ENCODE measurements around the gene CUL7.
"Not testable (repeated sequence)": the region's sequence is repeated elsewhere in the genome, so short reads cannot be mapped to it uniquely, and the experiment has no call there.

Gene CUL7

DNA sequence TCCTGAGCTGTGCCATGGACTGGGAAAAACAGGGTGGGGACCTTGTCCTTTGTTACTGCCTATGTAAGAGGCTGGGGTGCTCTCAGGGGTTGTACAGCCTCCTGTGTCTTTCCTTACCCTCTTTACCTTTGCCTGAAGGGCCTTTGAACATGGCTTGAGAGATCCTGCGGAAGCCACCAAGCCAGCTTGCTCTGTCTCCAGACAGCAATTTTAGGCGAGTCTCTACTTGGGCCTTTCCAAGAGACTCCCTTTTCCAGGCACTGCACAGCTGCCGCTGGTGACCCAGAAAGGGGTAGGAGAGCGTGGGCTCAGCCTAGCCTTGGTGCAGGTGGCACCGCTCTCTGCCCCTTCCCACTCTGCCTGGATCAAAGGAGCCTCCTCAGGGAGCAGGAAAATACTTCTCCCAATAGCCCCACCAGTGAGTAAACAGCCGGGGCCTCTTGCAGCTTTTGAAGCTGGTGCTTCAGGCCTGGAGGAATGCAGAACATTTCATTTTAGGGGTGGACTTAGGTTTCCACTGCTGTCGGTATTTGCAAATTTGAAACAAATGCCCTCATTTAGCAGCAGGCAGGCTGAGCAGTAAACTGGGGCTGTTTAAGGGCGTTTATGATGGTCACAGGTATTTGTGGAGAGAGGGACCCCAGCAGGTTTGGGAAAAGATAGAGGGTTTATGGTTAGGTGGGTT lies 36.4 kb upstream of the CUL7 start:
- Histone ChIP-seq H3K36me3 (ENCODE audit: insufficient read depth, low read depth, low read length) (no peaks in the 10 kb centered on the region), H3K4me1 (ENCODE audit: insufficient read depth, low read length) (peaks cover 37% of the 10 kb centered on the region), H3K27ac (ENCODE audit: low read length) (peak overlapping the region; percentile 80), H3K27me3 (ENCODE audit: insufficient read depth, low read length) (no peaks in the 10 kb centered on the region), H3K9me3 (ENCODE audit: insufficient read depth, low read depth, low read length) (no peaks in the 10 kb centered on the region), H3K4me3 (ENCODE audit: low read length) (peak overlapping the region; percentile 34), H3K9ac (ENCODE audit: low read depth, low read length) (peak overlapping the region; percentile 73)

DNA sequence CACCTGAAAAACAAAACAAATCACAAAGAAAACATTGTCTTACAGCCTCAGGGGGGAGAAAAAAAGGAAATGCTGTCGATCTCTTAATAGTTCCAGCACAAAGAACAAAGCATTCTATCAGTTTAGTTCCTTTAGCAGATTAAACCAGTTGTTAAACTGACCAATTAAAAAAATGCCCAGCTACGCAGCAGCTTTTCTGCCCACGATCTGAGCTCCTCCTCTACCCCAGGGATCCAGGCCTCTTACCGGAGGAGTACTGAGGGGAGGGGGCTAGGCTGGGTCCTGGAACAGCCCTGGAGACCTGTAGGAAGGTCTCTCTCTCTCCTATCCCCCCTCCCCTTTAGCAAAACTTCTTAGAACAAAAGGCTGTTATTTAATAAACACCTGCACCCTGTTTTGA lies 35.8 kb upstream of the CUL7 start:
- H3K36me3 ChIP-seq (ENCODE audit: insufficient read depth, low read depth, low read length), result no peaks in the 10 kb centered on the region
- peak overlapping the region; percentile 34 for H3K4me3 ChIP-seq (ENCODE audit: low read length)
- H3K27ac ChIP-seq (ENCODE audit: low read length), result peak overlapping the region; percentile 80
- peak overlapping the region; percentile 73; the same call in 1 of the 2 replicates for H3K9ac ChIP-seq (ENCODE audit: low read depth, low read length)
- H3K4me1 ChIP-seq (ENCODE audit: insufficient read depth, low read length), result peaks cover 37% of the 10 kb centered on the region
- H3K9me3 ChIP-seq (ENCODE audit: insufficient read depth, low read depth, low read length), result no peaks in the 10 kb centered on the region
- H3K27me3 ChIP-seq (ENCODE audit: insufficient read depth, low read length), result no peaks in the 10 kb centered on the region

DNA sequence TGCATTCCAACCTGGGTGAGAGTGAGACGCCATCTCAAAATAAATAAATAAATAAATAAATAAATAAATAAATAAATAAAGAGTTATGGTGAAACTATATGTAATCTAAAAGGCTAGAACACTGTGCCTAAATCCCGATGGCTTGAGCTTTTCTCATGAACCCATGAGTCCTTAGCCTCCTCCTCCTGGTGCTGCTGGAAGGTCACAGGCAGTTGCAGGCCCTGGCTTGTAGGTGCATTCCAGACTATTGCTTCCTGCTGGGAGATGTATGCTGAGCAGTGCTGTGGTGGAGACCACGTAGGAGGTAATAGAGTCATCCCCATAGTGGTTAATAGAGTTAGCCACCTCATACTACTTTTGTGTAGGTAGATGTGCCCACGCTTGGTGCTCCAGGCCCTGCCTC lies 35.0 kb upstream of the CUL7 start:
- no peak overlapping the region for H3K9ac ChIP-seq (ENCODE audit: low read depth, low read length)
- no peaks in the 10 kb centered on the region for H3K9me3 ChIP-seq (ENCODE audit: insufficient read depth, low read depth, low read length)
- peaks cover 31% of the 10 kb centered on the region for H3K4me1 ChIP-seq (ENCODE audit: insufficient read depth, low read length)
- H3K4me3 ChIP-seq (ENCODE audit: low read length), result no peak overlapping the region
- no peaks in the 10 kb centered on the region for H3K36me3 ChIP-seq (ENCODE audit: insufficient read depth, low read depth, low read length)
- H3K27ac ChIP-seq (ENCODE audit: low read length), result no peak overlapping the region
- H3K27me3 ChIP-seq (ENCODE audit: insufficient read depth, low read length), result no peaks in the 10 kb centered on the region

DNA sequence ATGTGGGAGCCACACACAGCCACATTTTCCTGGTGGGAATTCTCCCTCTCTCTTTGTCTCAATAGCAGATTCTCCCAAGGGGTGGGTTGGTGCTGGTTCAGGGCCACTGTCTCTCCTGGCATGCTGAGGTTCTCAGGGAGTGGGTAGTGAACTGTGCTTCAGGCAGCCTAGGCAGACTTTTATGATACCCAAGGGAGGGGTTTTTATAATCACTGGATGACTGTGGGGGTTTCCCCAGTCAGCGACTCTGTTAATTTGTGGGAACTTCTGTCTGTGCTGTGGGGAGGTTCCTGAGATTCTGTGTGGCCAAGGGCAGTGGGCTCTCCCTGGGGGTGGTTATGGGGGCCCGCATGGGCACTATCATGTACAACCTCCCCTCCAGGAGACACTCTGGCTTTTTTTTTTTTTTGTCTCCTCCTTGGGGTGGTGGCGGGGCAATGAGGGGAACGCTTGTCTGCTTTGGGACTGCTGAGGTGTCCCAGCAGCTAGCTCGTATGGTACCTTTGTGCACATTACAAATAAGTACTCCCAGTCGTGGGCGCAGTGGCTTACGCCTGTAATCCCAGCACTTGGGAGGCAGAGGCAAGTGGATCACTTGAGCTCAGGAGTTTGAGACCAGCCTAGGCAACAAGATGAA lies 32.5 kb upstream of the CUL7 start:
- Histone ChIP-seq H3K4me3 (ENCODE audit: low read length) (no peak overlapping the region), H3K4me1 (ENCODE audit: insufficient read depth, low read length) (peaks cover 21% of the 10 kb centered on the region), H3K9ac (ENCODE audit: low read depth, low read length) (no peak overlapping the region), H3K27me3 (ENCODE audit: insufficient read depth, low read length) (no peaks in the 10 kb centered on the region), H3K9me3 (ENCODE audit: insufficient read depth, low read depth, low read length) (no peaks in the 10 kb centered on the region), H3K27ac (ENCODE audit: low read length) (no peak overlapping the region), H3K36me3 (ENCODE audit: insufficient read depth, low read depth, low read length) (peaks cover under 1% of the 10 kb centered on the region; the same call in 1 of the 2 replicates)

DNA sequence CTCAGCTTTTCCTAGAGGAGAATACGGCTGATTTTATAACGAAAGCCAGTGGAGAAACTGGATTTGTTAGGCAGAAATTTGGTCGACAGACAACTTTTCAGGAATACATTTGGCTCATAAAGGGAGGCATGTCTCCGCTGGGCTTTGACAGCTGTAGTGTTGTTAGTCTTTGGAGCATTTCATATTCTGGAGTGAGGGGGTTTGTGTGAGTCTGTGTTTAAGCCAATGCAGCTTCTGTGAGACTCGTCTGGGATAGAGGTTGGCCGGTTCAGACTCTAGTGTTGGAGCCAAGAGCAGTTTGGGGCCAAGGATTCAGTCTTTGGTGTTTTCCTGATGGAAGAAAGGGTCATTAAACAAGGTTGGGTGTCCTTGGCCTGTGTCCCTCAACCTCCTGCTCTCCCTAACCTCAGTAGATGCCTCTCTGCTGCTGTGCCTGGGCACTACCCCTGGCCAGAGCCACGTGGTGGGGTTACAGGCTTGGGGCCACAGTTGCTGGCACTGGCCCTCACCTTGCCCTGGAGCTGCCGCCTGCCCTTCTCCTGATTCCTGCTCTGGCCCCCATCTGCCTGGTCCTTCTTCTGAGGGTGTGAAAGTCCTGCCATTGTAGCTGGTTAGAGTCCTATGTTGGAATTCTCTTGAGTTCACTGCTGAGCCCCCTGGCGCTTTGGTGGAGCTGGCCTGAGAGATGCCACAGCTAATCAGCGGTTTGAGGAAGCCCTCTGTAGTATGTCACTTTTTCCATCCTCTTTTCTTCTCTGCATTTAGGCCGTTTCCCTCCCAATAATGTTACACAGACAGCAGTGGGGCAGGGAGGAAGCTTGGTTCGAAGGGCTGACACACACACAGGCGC lies 29.4 kb upstream of the CUL7 start:
- H3K4me3 ChIP-seq (ENCODE audit: low read length), result no peak overlapping the region
- no peaks in the 10 kb centered on the region for H3K9me3 ChIP-seq (ENCODE audit: insufficient read depth, low read depth, low read length)
- no peak overlapping the region for H3K27ac ChIP-seq (ENCODE audit: low read length)
- H3K4me1 ChIP-seq (ENCODE audit: insufficient read depth, low read length), result peaks cover 8% of the 10 kb centered on the region; the same call in 1 of the 2 replicates
- H3K9ac ChIP-seq (ENCODE audit: low read depth, low read length), result no peak overlapping the region
- H3K27me3 ChIP-seq (ENCODE audit: insufficient read depth, low read length), result no peaks in the 10 kb centered on the region
- peaks cover 5% of the 10 kb centered on the region; the same call in 1 of the 2 replicates for H3K36me3 ChIP-seq (ENCODE audit: insufficient read depth, low read depth, low read length)

DNA sequence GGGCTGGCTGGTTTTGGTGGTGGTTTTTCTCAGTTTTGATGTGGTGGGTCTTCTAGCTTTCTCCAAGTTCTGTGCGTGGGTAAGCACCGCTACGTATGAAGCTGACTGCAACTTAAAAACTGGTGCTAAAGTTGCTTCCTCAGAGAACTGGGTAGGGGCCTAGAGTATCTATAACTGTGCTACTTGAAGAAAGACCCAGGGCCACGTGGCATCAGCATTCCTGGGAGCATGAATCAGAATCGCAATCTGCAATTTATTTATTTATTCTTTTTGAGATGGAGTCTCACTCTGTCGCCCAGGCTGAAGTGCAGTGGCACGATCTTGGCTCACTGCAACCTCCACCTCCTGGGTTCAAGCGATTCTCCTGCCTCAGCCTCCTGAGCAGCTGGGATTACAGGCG lies 28.3 kb upstream of the CUL7 start:
- H3K4me1 ChIP-seq (ENCODE audit: insufficient read depth, low read length), result peaks cover 11% of the 10 kb centered on the region; the same call in 1 of the 2 replicates
- H3K27ac ChIP-seq (ENCODE audit: low read length); H3K9ac ChIP-seq (ENCODE audit: low read depth, low read length); H3K9me3 ChIP-seq (ENCODE audit: insufficient read depth, low read depth, low read length); H3K4me3 ChIP-seq (ENCODE audit: low read length); H3K36me3 ChIP-seq (ENCODE audit: insufficient read depth, low read depth, low read length); H3K27me3 ChIP-seq (ENCODE audit: insufficient read depth, low read length): not testable (repeated sequence)

DNA sequence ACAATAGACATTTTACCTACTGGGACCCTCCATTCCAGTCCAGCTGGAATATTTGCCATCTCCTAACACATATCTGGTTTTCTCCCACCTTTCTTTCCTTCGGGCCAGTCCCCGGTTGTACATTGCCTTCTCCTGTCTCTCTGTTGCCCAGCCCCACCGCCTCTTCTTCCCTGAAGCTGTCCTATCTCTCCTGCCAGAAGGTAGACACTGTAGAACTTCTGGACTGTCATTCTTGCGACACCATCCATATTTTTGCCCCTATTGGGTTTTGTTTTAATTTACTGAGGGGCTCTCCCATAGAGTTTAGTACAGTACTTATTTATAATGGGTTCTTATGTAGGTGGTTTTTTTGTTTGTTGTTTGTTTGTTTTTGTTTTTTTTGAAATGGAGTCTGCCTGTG lies 27.4 kb upstream of the CUL7 start:
- no peak overlapping the region for H3K27ac ChIP-seq (ENCODE audit: low read length)
- H3K4me1 ChIP-seq (ENCODE audit: insufficient read depth, low read length), result peaks cover 11% of the 10 kb centered on the region; the same call in 1 of the 2 replicates
- H3K4me3 ChIP-seq (ENCODE audit: low read length), result no peak overlapping the region
- H3K36me3 ChIP-seq (ENCODE audit: insufficient read depth, low read depth, low read length), result peaks cover 5% of the 10 kb centered on the region; the same call in 1 of the 2 replicates
- H3K9me3 ChIP-seq (ENCODE audit: insufficient read depth, low read depth, low read length), result no peaks in the 10 kb centered on the region
- no peaks in the 10 kb centered on the region for H3K27me3 ChIP-seq (ENCODE audit: insufficient read depth, low read length)
- no peak overlapping the region for H3K9ac ChIP-seq (ENCODE audit: low read depth, low read length)

DNA sequence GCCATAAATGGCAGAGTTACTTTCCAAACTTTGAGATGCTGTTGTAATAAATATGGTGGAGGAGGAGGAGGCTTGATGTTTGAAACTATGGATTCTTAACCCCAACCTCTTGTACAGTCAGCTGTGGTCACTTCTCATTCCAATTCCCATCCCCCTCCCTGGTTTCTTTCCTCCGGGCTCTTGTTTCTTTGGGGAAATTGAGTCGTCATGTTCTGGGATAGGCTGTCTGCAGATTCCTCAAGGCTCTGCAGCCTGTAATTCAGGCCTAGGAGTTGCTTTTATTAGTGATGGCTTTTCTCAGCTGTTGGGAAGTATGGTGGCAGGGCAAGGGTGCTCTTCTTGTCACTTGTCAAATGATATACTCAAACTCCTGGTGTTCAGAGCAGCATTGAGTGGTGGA lies 25.0 kb upstream of the CUL7 start:
- Histone ChIP-seq H3K27ac (ENCODE audit: low read length) (no peak overlapping the region), H3K9ac (ENCODE audit: low read depth, low read length) (no peak overlapping the region), H3K9me3 (ENCODE audit: insufficient read depth, low read depth, low read length) (no peaks in the 10 kb centered on the region), H3K36me3 (ENCODE audit: insufficient read depth, low read depth, low read length) (peaks cover 15% of the 10 kb centered on the region; the same call in 1 of the 2 replicates), H3K27me3 (ENCODE audit: insufficient read depth, low read length) (no peaks in the 10 kb centered on the region), H3K4me1 (ENCODE audit: insufficient read depth, low read length) (peaks cover 27% of the 10 kb centered on the region), H3K4me3 (ENCODE audit: low read length) (peak overlapping the region; percentile 85; the same call in 1 of the 2 replicates)

DNA sequence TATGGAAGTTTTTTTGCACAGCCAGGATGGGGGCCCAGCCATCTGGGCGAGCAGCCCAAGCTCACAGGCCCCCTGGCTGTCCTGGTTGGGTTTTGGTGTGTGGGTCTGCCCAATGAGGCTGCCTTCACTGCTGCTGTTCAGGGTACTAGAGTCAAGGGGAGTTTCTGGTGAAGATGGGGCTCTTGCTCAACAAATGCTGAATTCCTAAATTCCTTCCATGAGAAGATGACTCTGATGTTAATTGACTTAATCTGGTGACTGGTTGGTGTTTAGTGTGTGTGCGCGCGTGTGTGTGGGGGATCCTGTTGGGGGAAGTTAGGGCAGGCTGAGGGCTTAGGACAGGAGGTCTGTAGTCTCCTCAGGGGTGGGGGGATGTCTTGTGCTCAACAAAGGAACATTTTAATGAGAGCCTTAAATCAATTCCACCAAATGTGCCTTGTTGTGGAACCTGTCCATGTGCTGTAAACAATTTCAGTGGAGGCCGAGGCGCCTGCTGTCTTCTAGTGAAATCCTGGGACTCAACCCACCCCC lies 24.4 kb upstream of the CUL7 start:
- Histone ChIP-seq H3K27me3 (ENCODE audit: insufficient read depth, low read length) (no peaks in the 10 kb centered on the region), H3K4me1 (ENCODE audit: insufficient read depth, low read length) (peaks cover 27% of the 10 kb centered on the region), H3K36me3 (ENCODE audit: insufficient read depth, low read depth, low read length) (peaks cover 18% of the 10 kb centered on the region; the same call in 1 of the 2 replicates), H3K9me3 (ENCODE audit: insufficient read depth, low read depth, low read length) (no peaks in the 10 kb centered on the region), H3K4me3 (ENCODE audit: low read length) (peak overlapping the region; percentile 85), H3K27ac (ENCODE audit: low read length) (no peak overlapping the region), H3K9ac (ENCODE audit: low read depth, low read length) (peak overlapping the region; percentile 6; the same call in 1 of the 2 replicates)

DNA sequence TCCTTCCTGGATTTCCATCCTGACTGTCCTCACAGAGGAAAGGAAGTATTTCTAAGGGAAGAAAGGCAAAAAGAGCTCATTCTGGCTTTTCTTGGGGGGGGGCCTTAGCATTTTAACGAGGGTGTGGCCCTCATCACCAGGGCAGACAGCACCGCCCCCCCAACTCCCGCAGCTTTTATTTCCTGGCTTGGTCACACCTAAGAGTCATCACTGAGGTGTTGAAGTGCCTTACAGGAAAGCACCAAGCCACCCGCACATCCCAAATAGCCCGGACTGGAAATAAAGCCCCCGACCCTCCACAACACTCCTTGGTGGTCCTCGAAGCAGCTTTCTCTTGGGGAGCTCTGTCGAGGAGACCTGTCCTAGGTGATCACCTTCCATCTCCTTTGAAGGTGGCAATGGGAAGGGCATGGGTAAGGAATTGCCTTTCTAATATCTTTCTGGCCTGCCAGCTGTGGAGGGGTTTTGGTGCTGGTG lies 23.7 kb upstream of the CUL7 start:
- Histone ChIP-seq H3K9ac (ENCODE audit: low read depth, low read length) (peak overlapping the region; percentile 92; the same call in 1 of the 2 replicates), H3K27ac (ENCODE audit: low read length) (no peak overlapping the region), H3K4me1 (ENCODE audit: insufficient read depth, low read length) (peaks cover 27% of the 10 kb centered on the region), H3K36me3 (ENCODE audit: insufficient read depth, low read depth, low read length) (peaks cover 18% of the 10 kb centered on the region; the same call in 1 of the 2 replicates), H3K9me3 (ENCODE audit: insufficient read depth, low read depth, low read length) (no peaks in the 10 kb centered on the region), H3K27me3 (ENCODE audit: insufficient read depth, low read length) (no peaks in the 10 kb centered on the region), H3K4me3 (ENCODE audit: low read length) (peak overlapping the region; percentile 85)
